Measurements from ENCODE around the gene PPARG. TPM values are rescaled to one million over a fixed set of nuclear protein-coding genes. Genes with fewer than 3 reads are reported as not detected.

The PPARG gene
- 80.7 TPM for total RNA-seq
- long read RNA-seq, transcript PPARG-202 (8 exons, 1,870 nt): minor isoform, 19 of 150 reads
- long read RNA-seq, transcript PPARG-206 (8 exons, 2,006 nt): major isoform, 72 of 150 reads
- long read RNA-seq, transcript PPARG-201 (7 exons, 1,850 nt): minor isoform, 10 of 150 reads
- long read RNA-seq, transcript PPARG-207 (7 exons, 1,722 nt): minor isoform, 21 of 150 reads
- long read RNA-seq, partial matches to known transcripts: 4 of 150 reads
- long read RNA-seq, other reads (novel, unspliced or antisense): 24 of 150 reads

DNA sequence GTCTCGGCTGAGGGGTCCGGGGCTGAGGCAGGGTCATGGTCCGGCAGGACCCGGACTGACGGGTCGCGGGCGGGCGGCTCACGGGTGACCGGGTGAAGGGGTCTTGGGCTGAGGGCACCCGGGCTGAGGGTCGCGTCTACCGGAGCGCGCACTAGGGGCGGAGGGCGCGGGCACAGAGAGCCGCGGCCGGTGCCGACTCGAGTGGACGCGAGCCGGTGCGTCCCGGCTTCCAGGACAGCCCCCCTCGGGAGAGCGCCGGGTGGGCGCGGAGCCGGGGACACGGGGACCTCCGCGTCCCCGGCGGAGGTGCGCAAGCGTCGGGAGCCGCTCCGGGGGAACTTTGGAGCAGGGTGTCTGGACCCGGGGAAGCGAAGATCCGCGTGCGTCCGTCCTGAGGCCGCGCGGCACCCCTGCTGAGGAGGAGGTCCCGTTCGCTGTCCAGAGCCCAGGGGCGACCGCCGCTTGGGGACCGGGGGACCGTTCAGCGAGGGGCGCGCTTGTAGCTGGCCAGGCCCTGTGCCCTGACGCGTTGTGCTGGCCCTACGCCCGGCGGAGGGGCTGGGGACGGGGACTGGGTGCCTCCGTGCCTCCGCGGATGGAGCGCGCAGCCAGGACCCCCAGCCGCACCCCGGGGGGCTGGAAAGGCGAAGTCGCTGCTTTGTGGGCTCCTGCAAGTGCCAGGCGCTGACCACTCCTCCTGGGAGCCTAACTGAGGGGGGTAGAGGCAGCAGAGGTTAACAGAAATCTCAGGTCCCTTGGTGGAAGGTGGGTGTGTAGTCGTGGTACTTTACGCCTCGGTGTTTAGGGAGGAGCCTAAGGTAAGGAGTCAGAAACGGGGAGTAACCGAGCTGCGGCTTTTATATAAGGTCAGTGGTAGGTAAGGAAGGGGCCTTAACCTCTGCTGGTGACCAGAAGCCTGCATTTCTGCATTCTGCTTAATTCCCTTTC is at the start of gene PPARG:
TSS of gene PPARG (plus strand) at position 889 of the 948 bp plus-strand sequence. CDS start 90,642 bp downstream, outside the sequence.
- ATAC-seq: peak; percentile 82
- Histone ChIP-seq H3K27ac (peak within 1 kb of the TSS; percentile 75), H3K9me3 (no peaks in the 10 kb centered on the region), H3K27me3 (peaks cover 17% of the 10 kb centered on the region), H3K4me1 (no peaks in the 10 kb centered on the region), H3K36me3 (no peaks in the 10 kb centered on the region), H3K4me3 (peak within 1 kb of the TSS; percentile 58)
- DNase-seq: peak; percentile 73
- intact Hi-C loops (cut with DNase I): no loop called here
- TF ChIP-seq, protein P1, sequence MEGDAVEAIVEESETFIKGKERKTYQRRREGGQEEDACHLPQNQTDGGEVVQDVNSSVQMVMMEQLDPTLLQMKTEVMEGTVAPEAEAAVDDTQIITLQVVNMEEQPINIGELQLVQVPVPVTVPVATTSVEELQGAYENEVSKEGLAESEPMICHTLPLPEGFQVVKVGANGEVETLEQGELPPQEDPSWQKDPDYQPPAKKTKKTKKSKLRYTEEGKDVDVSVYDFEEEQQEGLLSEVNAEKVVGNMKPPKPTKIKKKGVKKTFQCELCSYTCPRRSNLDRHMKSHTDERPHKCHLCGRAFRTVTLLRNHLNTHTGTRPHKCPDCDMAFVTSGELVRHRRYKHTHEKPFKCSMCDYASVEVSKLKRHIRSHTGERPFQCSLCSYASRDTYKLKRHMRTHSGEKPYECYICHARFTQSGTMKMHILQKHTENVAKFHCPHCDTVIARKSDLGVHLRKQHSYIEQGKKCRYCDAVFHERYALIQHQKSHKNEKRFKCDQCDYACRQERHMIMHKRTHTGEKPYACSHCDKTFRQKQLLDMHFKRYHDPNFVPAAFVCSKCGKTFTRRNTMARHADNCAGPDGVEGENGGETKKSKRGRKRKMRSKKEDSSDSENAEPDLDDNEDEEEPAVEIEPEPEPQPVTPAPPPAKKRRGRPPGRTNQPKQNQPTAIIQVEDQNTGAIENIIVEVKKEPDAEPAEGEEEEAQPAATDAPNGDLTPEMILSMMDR (IDR thresholded peaks at IDR 0.05): no peak

DNA sequence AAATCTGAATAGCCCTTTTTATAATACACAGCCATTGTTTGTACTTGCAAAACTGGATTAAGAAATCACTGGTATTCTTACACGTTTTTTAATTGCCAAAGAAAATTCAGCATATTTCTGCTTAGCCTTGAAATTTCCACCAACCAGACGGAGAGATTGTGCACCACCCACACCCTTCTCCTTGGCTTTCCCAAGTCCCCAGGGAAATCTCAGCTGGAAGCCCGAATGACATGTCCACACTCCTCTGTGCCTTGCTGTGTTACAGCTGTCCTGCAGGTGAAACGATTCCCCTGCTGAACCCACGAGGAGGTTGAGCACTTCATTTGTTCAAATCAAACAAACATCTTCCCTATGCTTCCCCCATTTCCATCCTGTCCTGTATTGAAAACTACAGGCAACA is 49.6 kb upstream of the PPARG start:
- DNase-seq: no peak
- Histone ChIP-seq H3K27me3 (no peaks in the 10 kb centered on the region), H3K27ac (no peak overlapping the region), H3K36me3 (no peaks in the 10 kb centered on the region), H3K4me1 (no peaks in the 10 kb centered on the region), H3K9me3 (no peaks in the 10 kb centered on the region), H3K4me3 (no peak overlapping the region)
- TF ChIP-seq, protein P1 (IDR thresholded peaks at IDR 0.05): no peak
- no peak for ATAC-seq
- intact Hi-C loops (cut with DNase I): no loop called here

DNA sequence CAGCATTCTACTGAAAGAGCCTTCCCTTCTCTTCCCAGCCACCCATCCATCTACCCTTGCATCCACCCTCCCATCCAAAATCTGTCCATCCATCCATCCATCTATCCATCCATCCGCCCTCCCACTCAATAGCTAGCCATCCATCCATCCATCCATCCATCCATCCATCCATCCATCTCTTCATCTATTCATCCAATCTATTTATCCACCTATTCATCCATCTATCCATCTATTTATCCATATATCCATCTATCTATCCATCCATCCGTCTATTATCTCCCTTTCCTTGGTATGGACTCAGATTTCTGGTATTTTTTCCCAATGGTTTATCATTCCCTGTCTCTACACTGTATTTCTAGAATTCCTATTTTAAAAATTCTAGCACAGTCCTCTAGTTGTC is 46.1 kb upstream of the PPARG start:
- TF ChIP-seq, protein P1 (IDR thresholded peaks at IDR 0.05): no peak
- Histone ChIP-seq H3K36me3 (no peaks in the 10 kb centered on the region), H3K27ac (no peak overlapping the region), H3K27me3 (no peaks in the 10 kb centered on the region), H3K4me1 (no peaks in the 10 kb centered on the region), H3K4me3 (no peak overlapping the region), H3K9me3 (no peaks in the 10 kb centered on the region)
- ATAC-seq (no peak), DNase-seq (no peak)
- intact Hi-C loops (cut with DNase I): no loop called here

- Histone ChIP-seq H3K36me3 (no peaks in the 10 kb centered on the region), H3K27ac (no peak overlapping the region), H3K4me3 (no peak overlapping the region), H3K27me3 (no peaks in the 10 kb centered on the region), H3K4me1 (no peaks in the 10 kb centered on the region), H3K9me3 (no peaks in the 10 kb centered on the region)
- intact Hi-C loops (cut with DNase I): no loop called here
- ATAC-seq: no peak
- TF ChIP-seq, protein P1 (IDR thresholded peaks at IDR 0.05): no peak
- DNase-seq: no peak
Observed at GRCh38 chr3:12246497-12247163, 42.2 kb upstream of the PPARG start.

GRCh38 chr3:12247411-12247810 is 41.5 kb upstream of the PPARG start:
- Histone ChIP-seq H3K4me1 (no peaks in the 10 kb centered on the region), H3K36me3 (no peaks in the 10 kb centered on the region), H3K4me3 (no peak overlapping the region), H3K9me3 (no peaks in the 10 kb centered on the region), H3K27me3 (no peaks in the 10 kb centered on the region), H3K27ac (no peak overlapping the region)
- intact Hi-C loops (cut with DNase I): no loop called here
- ATAC-seq (no peak), DNase-seq (no peak)
- TF ChIP-seq, protein P1 (IDR thresholded peaks at IDR 0.05): no peak

Measured in upper lobe of right lung (tissue), 1 donor.